Measurements from ENCODE around the gene PTGDR.

GRCh38 chr14:52277552-52277951, 10.1 kb downstream of the PTGDR start:
- TF ChIP-seq YY1 (IDR thresholded peaks at IDR 0.05; ENCODE audit: insufficient read depth, insufficient read length) (no peak), ZNF274 (IDR thresholded peaks at IDR 0.05; ENCODE audit: low read depth, low read length) (no peak), SUZ12 (IDR thresholded peaks at IDR 0.05; ENCODE audit: extremely low read depth, insufficient read depth, insufficient read length) (no peak)
